GM18870 (cell line): ENCODE results near the gene PRELID3B.

Experiments
- ATAC-seq: cut with Tn5 transposase; IDR thresholded peaks from one replicate; pipeline ENCODE4 v1.9.1; 2021; ENCODE audit warnings: moderate library complexity; ENCODE audit not compliant: unreplicated experiment

Gene PRELID3B

GRCh38 chr20:59042151-59042795 is at the start of gene PRELID3B:
TSS of gene PRELID3B (minus strand) at chr20:59042786. CDS start at chr20:59042730, 56 bp downstream.
- peak; percentile 29 for ATAC-seq

GRCh38 chr20:59087829-59088433 is 45.3 kb upstream of the PRELID3B start:
- ATAC-seq = no peak

- no peak for ATAC-seq
Observed at GRCh38 chr20:59086923-59087322, 44.3 kb upstream of the PRELID3B start.

- ATAC-seq = no peak
Observed at GRCh38 chr20:59084041-59084850, 41.7 kb upstream of the PRELID3B start.

GRCh38 chr20:59082981-59083380 is 40.4 kb upstream of the PRELID3B start:
- ATAC-seq = no peak

- no peak for ATAC-seq
Observed at GRCh38 chr20:59082077-59082740, 39.6 kb upstream of the PRELID3B start.

- no peak for ATAC-seq
Observed at GRCh38 chr20:59081036-59081435, 38.5 kb upstream of the PRELID3B start.

- no peak for ATAC-seq
Observed at GRCh38 chr20:59078231-59078630, 35.6 kb upstream of the PRELID3B start.

GRCh38 chr20:59077705-59078104 is 35.1 kb upstream of the PRELID3B start:
- ATAC-seq = no peak

- ATAC-seq = no peak
Observed at GRCh38 chr20:59075934-59076508, 33.4 kb upstream of the PRELID3B start.

GRCh38 chr20:59074456-59074855 is 31.9 kb upstream of the PRELID3B start:
- ATAC-seq = no peak

GRCh38 chr20:59073582-59073981 is 31.0 kb upstream of the PRELID3B start:
- no peak for ATAC-seq

GRCh38 chr20:59071216-59071615 is 28.6 kb upstream of the PRELID3B start:
- peak; percentile 64 for ATAC-seq

- ATAC-seq = no peak
Observed at GRCh38 chr20:59069026-59069425, 26.4 kb upstream of the PRELID3B start.

- no peak for ATAC-seq
Observed at GRCh38 chr20:59068534-59068933, 25.9 kb upstream of the PRELID3B start.

GRCh38 chr20:59064214-59064722 is 21.7 kb upstream of the PRELID3B start:
- no peak for ATAC-seq

GRCh38 chr20:59063358-59064213 is 21.0 kb upstream of the PRELID3B start:
- ATAC-seq = no peak

- no peak for ATAC-seq
Observed at GRCh38 chr20:59062081-59062480, 19.5 kb upstream of the PRELID3B start.

GRCh38 chr20:59055302-59055701 is 12.7 kb upstream of the PRELID3B start:
- ATAC-seq = no peak

GRCh38 chr20:59051666-59052185 is 9.1 kb upstream of the PRELID3B start:
- ATAC-seq = no peak
